Cardiac fibroblast (primary cell): Measurements from ENCODE around the gene GGT6.

Source experiments
- DNase-seq, 2 donors: peaks; one replicate each; pipeline versions ENCODE4 v3.0.0 to v3.0.0-alpha.2; 2010; ENCODE audit warnings: low read depth in 2 of 2
- H3K4me3 ChIP-seq, 2 donors: replicated peaks in 1 of 2; 1 replicate in 1 of 2; 2 replicates in 1 of 2; pipeline ENCODE4 v1.5.1; 2011; ENCODE audit warnings: low read depth in 2 of 2, low read length in 2 of 2, mild to moderate bottlenecking in 2 of 2, moderate library complexity in 1 of 2
- TF ChIP-seq, protein P1 (sequence below): IDR thresholded peaks from one replicate; pipeline ENCODE4 v1.5.1; 2011; ENCODE audit warnings: low read depth, mild to moderate bottlenecking, low read length, inconsistent platforms

Gene GGT6

DNA sequence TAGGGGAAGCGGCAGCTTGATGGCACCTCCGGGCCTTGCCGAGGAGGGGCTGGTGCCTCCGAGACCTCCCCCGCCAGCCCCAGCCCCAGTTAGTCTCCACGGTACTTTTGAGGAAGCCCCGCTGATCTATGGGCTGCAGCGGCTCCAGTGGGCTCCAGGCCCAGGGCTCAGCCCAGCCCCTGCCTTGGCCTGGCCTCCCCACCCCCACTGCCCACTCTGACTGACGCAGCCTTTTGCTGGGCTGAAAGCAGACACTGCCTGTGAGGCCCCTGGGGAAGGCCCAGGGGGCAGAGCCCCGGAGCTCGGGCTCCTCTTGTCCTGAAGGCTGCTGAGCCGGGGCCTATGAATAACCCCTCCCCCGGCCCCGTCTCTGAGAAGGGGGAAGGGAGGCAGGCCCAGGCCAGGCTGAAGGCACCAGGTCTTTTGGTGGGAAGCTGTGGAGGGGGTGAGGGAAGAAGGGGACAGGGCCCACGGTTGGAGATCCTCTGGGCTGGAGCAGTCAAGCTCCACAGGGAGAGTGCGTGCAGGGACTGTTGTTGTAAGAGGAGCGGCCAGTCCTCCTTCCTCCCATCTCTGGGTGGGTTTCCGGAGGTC lies 16.4 kb upstream of the GGT6 start:
- DNase-seq = no peak
- TF ChIP-seq, protein P1, sequence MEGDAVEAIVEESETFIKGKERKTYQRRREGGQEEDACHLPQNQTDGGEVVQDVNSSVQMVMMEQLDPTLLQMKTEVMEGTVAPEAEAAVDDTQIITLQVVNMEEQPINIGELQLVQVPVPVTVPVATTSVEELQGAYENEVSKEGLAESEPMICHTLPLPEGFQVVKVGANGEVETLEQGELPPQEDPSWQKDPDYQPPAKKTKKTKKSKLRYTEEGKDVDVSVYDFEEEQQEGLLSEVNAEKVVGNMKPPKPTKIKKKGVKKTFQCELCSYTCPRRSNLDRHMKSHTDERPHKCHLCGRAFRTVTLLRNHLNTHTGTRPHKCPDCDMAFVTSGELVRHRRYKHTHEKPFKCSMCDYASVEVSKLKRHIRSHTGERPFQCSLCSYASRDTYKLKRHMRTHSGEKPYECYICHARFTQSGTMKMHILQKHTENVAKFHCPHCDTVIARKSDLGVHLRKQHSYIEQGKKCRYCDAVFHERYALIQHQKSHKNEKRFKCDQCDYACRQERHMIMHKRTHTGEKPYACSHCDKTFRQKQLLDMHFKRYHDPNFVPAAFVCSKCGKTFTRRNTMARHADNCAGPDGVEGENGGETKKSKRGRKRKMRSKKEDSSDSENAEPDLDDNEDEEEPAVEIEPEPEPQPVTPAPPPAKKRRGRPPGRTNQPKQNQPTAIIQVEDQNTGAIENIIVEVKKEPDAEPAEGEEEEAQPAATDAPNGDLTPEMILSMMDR = no peak
- no peak overlapping the region for H3K4me3 ChIP-seq

DNA sequence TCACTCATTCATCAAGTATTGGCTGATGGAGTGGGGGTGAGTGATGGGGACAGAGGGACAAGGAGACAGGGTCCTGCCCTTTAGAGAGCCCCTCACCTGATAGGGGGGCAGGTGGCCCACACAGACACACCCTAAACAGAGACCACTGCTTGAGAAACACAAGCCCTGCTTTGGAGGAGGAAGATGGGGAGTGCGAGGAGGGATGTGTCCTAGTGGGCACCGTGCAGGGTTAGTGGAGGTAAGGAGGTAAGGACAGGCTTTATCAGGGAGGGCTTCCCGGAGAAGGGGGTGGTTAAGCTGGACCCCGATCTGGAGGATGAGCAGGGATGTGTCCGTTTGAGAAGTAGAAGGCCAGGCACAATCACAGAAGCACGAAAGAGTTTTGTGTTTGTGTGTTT lies 15.8 kb upstream of the GGT6 start:
- DNase-seq = no peak
- TF ChIP-seq, protein P1 = no peak
- H3K4me3 ChIP-seq = no peak overlapping the region

DNA sequence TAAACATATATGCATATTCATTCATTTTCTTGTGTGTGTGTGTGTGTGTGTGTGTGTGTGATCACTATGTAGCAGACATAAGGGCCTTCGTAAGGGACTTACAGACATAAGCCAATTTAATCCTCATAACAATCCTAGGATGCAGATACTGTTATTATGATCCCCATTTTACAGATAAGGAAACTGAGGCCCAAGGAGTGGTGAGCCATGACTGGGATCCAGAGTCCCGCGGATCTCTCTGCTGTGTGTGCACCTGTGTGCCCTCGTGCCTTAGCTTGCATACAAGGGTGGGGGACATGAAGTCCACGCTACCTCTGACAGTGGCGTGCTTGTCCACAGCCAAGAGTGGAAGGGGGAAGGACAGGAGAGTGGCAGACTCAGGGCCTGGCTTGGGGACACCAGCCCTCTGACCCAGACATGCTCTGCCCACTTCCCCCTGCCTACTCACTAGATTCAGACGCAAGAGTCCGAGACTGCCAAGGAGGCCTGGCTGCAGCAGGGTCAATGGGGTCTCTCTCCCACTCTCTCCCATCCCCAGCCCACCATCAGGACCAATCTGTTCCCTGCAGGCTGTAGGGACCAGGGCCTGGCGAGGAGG lies 14.2 kb upstream of the GGT6 start:
- DNase-seq = no peak
- H3K4me3 ChIP-seq = no peak overlapping the region
- TF ChIP-seq, protein P1 = no peak

DNA sequence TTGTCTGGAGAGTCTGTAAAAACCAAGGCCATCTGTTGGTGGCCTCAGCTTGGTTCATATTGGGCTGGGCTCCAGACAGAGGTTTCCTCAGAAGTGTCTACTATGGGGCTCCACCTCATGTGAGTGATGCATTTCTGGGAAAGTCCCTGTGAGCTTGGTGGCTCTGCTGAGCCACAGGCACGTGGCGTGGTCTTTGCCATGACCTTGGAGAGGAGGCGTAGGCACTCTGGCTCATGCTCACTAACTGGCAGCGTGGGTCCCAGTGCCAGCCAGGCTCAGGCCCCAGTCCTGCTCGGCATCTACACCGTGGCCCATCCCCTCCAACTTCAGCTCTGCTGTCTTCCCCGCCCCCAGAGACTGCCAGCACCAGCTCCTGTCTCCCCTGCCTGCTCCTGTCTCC lies 13.3 kb upstream of the GGT6 start:
- H3K4me3 ChIP-seq = no peak overlapping the region
- TF ChIP-seq, protein P1 = no peak
- no peak for DNase-seq

DNA sequence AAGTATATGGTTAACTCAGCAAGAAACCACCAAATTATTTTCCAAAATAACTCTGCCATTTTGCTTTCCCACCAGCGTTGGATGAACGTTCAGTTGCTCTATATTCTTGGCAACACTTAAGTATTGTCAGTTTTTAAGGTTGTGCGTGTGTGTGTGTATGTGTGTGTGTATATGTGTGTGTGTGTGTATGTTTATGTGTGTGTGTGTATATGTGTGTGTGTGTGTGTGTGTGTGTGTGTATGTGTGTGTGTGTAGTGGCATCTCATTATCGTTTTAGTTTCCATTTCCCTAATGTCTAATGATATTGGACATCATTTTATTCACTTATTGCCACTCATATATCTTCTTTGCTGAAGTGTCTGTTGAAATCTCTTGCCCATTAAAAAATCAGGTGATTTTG lies 12.7 kb upstream of the GGT6 start:
- no peak for DNase-seq
- TF ChIP-seq, protein P1 = no peak
- H3K4me3 ChIP-seq = no peak overlapping the region

DNA sequence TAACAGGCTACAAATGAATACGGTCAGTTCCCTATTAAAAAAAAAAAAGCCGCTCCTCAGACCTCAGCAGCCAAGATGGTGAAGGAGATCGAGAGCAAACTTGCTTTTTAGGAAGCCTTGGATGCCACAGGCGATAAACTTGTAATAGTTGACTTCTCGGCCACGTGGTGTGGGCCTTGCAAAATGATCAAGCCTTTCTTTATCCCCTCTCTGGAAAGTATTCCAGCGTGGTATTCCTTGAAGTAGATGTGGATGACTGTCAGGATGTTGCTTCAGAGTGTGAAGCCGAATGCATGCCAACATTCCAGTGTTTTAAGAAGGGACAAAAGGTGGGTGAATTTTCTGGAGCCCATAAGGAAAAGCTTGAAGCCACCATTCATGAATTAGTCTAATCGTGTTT lies 11.8 kb upstream of the GGT6 start:
- DNase-seq = no peak
- H3K4me3 ChIP-seq = no peak overlapping the region
- TF ChIP-seq, protein P1 = no peak

DNA sequence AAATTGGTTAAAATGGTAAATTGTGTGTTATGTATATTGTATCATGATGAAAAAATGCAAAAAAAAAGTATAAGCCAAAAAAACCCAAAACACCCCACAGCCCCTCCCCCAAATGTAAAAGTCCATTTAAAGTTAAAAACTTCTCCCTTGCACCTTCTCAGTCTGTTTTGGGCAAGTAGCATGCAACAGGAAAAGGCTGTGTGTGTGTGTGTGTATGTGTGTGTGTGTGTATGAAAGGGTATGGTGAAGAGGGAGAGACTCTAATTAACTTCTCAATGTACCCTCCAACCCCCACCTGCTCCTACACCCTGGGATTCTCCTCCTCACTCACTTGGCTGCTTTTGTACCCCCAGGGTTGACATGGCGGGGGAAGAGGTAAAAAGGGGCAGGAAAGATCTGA lies 9.2 kb upstream of the GGT6 start:
- TF ChIP-seq, protein P1 = no peak
- peak in 1 of 2 donors; percentile 17 for DNase-seq
- H3K4me3 ChIP-seq = no peak overlapping the region
